Glutamatergic neuron (in vitro differentiated cells): ENCODE results near the gene CD209. TPM values are rescaled to one million over a fixed set of nuclear protein-coding genes. Genes with fewer than 3 reads are reported as not detected.

Source experiments
- DNase-seq: peaks from one replicate; pipeline ENCODE4 v3.0.0; 2022
- H3K27ac Mint-ChIP-seq: one replicate; pipeline ENCODE4 v1.8.0; 2020; ENCODE audit warnings: mild to moderate bottlenecking, mixed read lengths, inconsistent platforms; ENCODE audit not compliant: unreplicated experiment
- H3K27me3 Mint-ChIP-seq: one replicate; pipeline ENCODE4 v1.8.0; 2020; ENCODE audit warnings: mild to moderate bottlenecking, moderate library complexity, mixed read lengths, inconsistent platforms; ENCODE audit not compliant: unreplicated experiment
- H3K36me3 Mint-ChIP-seq: one replicate; pipeline ENCODE4 v1.8.0; 2020; ENCODE audit warnings: mild to moderate bottlenecking, mixed read lengths, inconsistent platforms; ENCODE audit not compliant: unreplicated experiment
- H3K4me1 Mint-ChIP-seq: one replicate; pipeline ENCODE4 v1.8.0; 2020; ENCODE audit warnings: mild to moderate bottlenecking, low read depth, mixed read lengths, inconsistent platforms; ENCODE audit not compliant: unreplicated experiment
- H3K4me3 Mint-ChIP-seq: one replicate; pipeline ENCODE4 v1.8.0; 2020; ENCODE audit warnings: mild to moderate bottlenecking, mixed read lengths, inconsistent platforms; ENCODE audit not compliant: unreplicated experiment
- H3K9me3 Mint-ChIP-seq: one replicate; pipeline ENCODE4 v1.8.0; 2020; ENCODE audit warnings: mild to moderate bottlenecking, moderate library complexity, mixed read lengths, inconsistent platforms; ENCODE audit not compliant: unreplicated experiment
- total RNA-seq: library from RNA; stranded (reverse); fragmentation: NEBNext Ultra II Directional; extraction: Animal tissue kit (Norgen Biotek cat#: 25700); gene quantifications from one replicate; pipeline ENCODE4 v1.2.1, GENCODE V29; 2021; ENCODE audit not compliant: unreplicated experiment
- TF ChIP-seq, protein P1 (sequence below): fragments of 200-600 bp; sonication (generic); IDR thresholded peaks from one replicate; pipeline ENCODE4 v1.5.0; 2021; ENCODE audit not compliant: partially characterized antibody, unreplicated experiment

Gene CD209
- total RNA-seq, 1 donor from 2014 or later, result not detected

- DNase-seq, result no peak
- no peak overlapping the region for H3K4me3 Mint-ChIP-seq
- H3K27ac Mint-ChIP-seq, result no peak overlapping the region
- TF ChIP-seq, protein P1, sequence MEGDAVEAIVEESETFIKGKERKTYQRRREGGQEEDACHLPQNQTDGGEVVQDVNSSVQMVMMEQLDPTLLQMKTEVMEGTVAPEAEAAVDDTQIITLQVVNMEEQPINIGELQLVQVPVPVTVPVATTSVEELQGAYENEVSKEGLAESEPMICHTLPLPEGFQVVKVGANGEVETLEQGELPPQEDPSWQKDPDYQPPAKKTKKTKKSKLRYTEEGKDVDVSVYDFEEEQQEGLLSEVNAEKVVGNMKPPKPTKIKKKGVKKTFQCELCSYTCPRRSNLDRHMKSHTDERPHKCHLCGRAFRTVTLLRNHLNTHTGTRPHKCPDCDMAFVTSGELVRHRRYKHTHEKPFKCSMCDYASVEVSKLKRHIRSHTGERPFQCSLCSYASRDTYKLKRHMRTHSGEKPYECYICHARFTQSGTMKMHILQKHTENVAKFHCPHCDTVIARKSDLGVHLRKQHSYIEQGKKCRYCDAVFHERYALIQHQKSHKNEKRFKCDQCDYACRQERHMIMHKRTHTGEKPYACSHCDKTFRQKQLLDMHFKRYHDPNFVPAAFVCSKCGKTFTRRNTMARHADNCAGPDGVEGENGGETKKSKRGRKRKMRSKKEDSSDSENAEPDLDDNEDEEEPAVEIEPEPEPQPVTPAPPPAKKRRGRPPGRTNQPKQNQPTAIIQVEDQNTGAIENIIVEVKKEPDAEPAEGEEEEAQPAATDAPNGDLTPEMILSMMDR, result no peak
- H3K9me3 Mint-ChIP-seq, result peaks cover 2% of the 10 kb centered on the region
- no peaks in the 10 kb centered on the region for H3K36me3 Mint-ChIP-seq
- peaks cover 5% of the 10 kb centered on the region for H3K27me3 Mint-ChIP-seq
- H3K4me1 Mint-ChIP-seq, result no peaks in the 10 kb centered on the region
Observed at GRCh38 chr19:7734220-7735203, 12.8 kb downstream of the CD209 start.

DNA sequence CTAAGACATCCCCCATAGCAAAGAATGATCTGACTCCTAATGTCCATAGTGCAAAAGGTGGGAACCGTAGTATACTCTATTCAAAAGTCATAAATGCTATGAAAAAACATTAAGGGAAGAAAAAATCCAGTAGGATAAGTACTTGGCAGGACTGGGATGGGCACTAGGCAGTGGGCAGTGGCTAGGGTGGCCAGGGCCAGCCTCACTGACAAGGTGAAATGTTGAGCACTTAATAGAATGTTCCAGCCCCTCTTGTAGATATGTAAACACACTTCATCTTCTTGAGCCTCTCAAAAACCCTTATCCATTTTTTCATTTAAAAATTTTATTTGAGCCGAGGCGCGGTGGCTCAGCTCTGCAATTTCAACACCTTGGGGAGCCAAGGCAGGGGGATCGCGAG, 14.0 kb downstream of the CD209 start:
- Mint-ChIP-seq H3K36me3 (peaks cover 1% of the 10 kb centered on the region), H3K27ac (no peak overlapping the region)
- no peak for DNase-seq

DNA sequence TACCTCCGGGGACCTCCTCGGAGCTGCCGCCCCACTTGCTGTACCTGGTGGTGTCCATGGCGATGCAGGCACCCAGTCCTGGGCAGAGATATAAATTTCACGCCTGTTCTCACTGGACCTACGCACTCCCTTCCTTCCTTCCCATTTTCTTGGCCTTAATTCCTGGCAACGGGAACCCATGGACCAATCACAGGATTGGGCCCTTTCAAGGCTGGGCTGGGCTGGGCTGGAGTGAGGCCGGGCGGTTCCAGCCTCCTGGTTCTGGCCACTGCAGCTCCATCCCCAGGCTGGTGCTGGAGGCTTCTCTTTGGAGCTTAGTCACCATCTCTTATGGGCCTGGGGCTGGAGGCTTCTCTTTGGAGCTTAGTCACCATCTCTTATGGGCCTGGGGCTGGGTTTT, 15.3 kb downstream of the CD209 start, which contains the start of gene CLEC4G:
Gene CLEC4G (minus strand): TSS at position 66 of the 400 bp plus-strand sequence. CDS start 8 bp downstream, at position 58.
- TF ChIP-seq, protein P1, result no peak
- peaks cover 7% of the 10 kb centered on the region for H3K27me3 Mint-ChIP-seq
- no peak for DNase-seq
- H3K4me3 Mint-ChIP-seq, result no peak within 1 kb of the TSS
- peaks cover 7% of the 10 kb centered on the region for H3K4me1 Mint-ChIP-seq
- H3K36me3 Mint-ChIP-seq, result peaks cover 6% of the 10 kb centered on the region
- H3K27ac Mint-ChIP-seq, result no peak within 1 kb of the TSS
- H3K9me3 Mint-ChIP-seq, result no peaks in the 10 kb centered on the region

More for the DNA sequence above, 14.0 kb downstream of the CD209 start:
- Mint-ChIP-seq H3K4me3 (no peak overlapping the region), H3K9me3 (peaks cover 2% of the 10 kb centered on the region), H3K4me1 (peaks cover 7% of the 10 kb centered on the region), H3K27me3 (peaks cover 5% of the 10 kb centered on the region)
- TF ChIP-seq, protein P1, result no peak

GRCh38 chr19:7731615-7732014, 15.7 kb downstream of the CD209 start:
- Mint-ChIP-seq H3K36me3 (peaks cover 8% of the 10 kb centered on the region), H3K27me3 (peaks cover 7% of the 10 kb centered on the region), H3K27ac (no peak overlapping the region), H3K4me3 (no peak overlapping the region), H3K9me3 (no peaks in the 10 kb centered on the region), H3K4me1 (peaks cover 7% of the 10 kb centered on the region)
- no peak for DNase-seq
- TF ChIP-seq, protein P1, result no peak

DNA sequence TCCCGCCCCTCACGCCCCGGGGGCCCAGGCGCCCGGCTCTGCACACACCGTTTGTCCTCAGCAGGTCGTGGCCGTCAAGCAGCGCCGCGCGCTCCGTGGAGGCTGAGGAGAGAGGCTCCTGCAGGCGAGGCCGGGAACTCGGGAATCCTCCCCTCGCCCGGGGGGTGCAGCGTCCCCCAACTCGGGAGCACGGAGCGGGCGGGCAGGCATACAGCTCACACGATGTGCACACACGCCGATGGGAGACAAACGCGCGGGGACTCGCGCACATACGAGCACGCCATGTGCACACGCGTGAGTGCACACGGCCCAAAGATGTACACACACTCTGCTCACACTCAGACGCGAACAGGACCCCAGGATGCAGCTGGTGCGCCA, 16.1 kb downstream of the CD209 start:
- no peak for DNase-seq
- peaks cover 10% of the 10 kb centered on the region for H3K36me3 Mint-ChIP-seq
- H3K27ac Mint-ChIP-seq, result no peak overlapping the region
- H3K27me3 Mint-ChIP-seq, result peaks cover 5% of the 10 kb centered on the region
- H3K9me3 Mint-ChIP-seq, result no peaks in the 10 kb centered on the region
- H3K4me3 Mint-ChIP-seq, result no peak overlapping the region
- H3K4me1 Mint-ChIP-seq, result peaks cover 7% of the 10 kb centered on the region
- TF ChIP-seq, protein P1, result no peak
